HepG2 (cell line): ENCODE results near the gene HDGF. TPM values are rescaled to one million over a fixed set of nuclear protein-coding genes. Genes with fewer than 3 reads are reported as not detected.

Experiments
- ADNP ChIP-seq: sonication (generic); formaldehyde crosslinking; IDR thresholded peaks from 2 replicates; pipeline ENCODE4 v1.4.0; 2020; ENCODE audit warnings: missing genetic modification reagents
- ATRX ChIP-seq: sonication (generic); formaldehyde crosslinking; IDR thresholded peaks from 2 replicates; pipeline ENCODE4 v1.4.0; 2020; ENCODE audit warnings: missing genetic modification reagents, borderline replicate concordance
- BORCS8-MEF2B ChIP-seq: sonication (generic); formaldehyde crosslinking; IDR thresholded peaks from 2 replicates; pipeline ENCODE4 v1.8.0; 2022; ENCODE audit warnings: mild to moderate bottlenecking, missing genetic modification reagents
- GPN1 ChIP-seq: sonication (generic); formaldehyde crosslinking; IDR thresholded peaks from 2 replicates; pipeline ENCODE4 v1.5.1; 2020; ENCODE audit warnings: missing genetic modification reagents, borderline replicate concordance
- HNRNPL ChIP-seq: fragments of 200-400 bp; formaldehyde crosslinking; IDR thresholded peaks from 2 replicates; pipeline ENCODE4 v1.6.1; 2017; ENCODE audit warnings: mild to moderate bottlenecking, low read depth, low read length
- IKZF4 ChIP-seq: sonication (generic); formaldehyde crosslinking; IDR thresholded peaks from 2 replicates; pipeline ENCODE4 v1.5.1; 2020; ENCODE audit warnings: borderline replicate concordance, mild to moderate bottlenecking, low read depth, missing genetic modification reagents; ENCODE audit errors: not compliant biosample characterization
- NFE2L2 ChIP-seq: fragments of 150-350 bp; IDR thresholded peaks from 2 replicates; pipeline ENCODE4 v1.6.1; 2014; ENCODE audit warnings: low read length
- NFYB ChIP-seq: sonication (generic); formaldehyde crosslinking; IDR thresholded peaks from 2 replicates; pipeline ENCODE4 v1.4.0; 2020; ENCODE audit warnings: missing genetic modification reagents
- ZEB1 ChIP-seq: IDR thresholded peaks from 2 replicates; pipeline ENCODE4 v1.6.1; 2012; ENCODE audit warnings: mild to moderate bottlenecking, low read depth, inconsistent platforms; ENCODE audit not compliant: insufficient replicate concordance
- ZIK1 ChIP-seq: sonication (generic); formaldehyde crosslinking; IDR thresholded peaks from 2 replicates; pipeline ENCODE4 v1.5.0; 2020; ENCODE audit warnings: mild to moderate bottlenecking, low read depth, missing genetic modification reagents, borderline replicate concordance
- ZNF256 ChIP-seq: sonication (generic); formaldehyde crosslinking; conservative IDR thresholded peaks from 2 replicates; pipeline ENCODE4 v1.4.0; 2020; ENCODE audit warnings: missing genetic modification reagents
- ZNF33B ChIP-seq: sonication (generic); formaldehyde crosslinking; IDR thresholded peaks from 2 replicates; pipeline ENCODE4 v1.5.1; 2020; ENCODE audit warnings: mild to moderate bottlenecking, missing genetic modification reagents
- ZNF501 ChIP-seq: sonication (generic); formaldehyde crosslinking; IDR thresholded peaks from 2 replicates; pipeline ENCODE4 v1.5.1; 2020; ENCODE audit warnings: mild to moderate bottlenecking, moderate library complexity, missing genetic modification reagents
- ZNF672 ChIP-seq: sonication (generic); formaldehyde crosslinking; IDR thresholded peaks from 2 replicates; pipeline ENCODE4 v1.8.1; 2022; ENCODE audit warnings: missing genetic modification reagents
- ZSCAN29 ChIP-seq: sonication (generic); formaldehyde crosslinking; conservative IDR thresholded peaks from 2 replicates; pipeline ENCODE4 v1.4.0; 2020; ENCODE audit warnings: mild to moderate bottlenecking, missing genetic modification reagents
- polyA plus RNA-seq, 8 experiments: library from polyadenylated mRNA; depleted of rRNA in 3 of 8; stranded (reverse) in 7 of 8; unstranded in 1 of 8; fragments of >200 nt; fragmentation: Illumina TruSeq in 4 of 8; extraction: Trizol in 4 of 8; gene quantifications; 2 replicates each; pipeline versions ENCODE4 v1.2.1 to v1.2.3, GENCODE V29; 2011 to 2016; ENCODE audit warnings: low read depth in 4 of 8, missing spikeins in 1 of 8, mixed read lengths in 1 of 8; ENCODE audit not compliant: insufficient read depth in 1 of 8
- total RNA-seq, 5 experiments: library from RNA; depleted of rRNA; stranded (reverse); fragments of >200 nt; fragmentation: Illumina TruSeq; extraction: Trizol; gene quantifications; 2 replicates each; pipeline ENCODE4 v1.2.3, GENCODE V29; 2016; ENCODE audit warnings: low read depth in 1 of 5
- TF ChIP-seq, protein P1 (sequence below): sonication (generic); formaldehyde crosslinking; IDR thresholded peaks from 2 replicates; pipeline ENCODE4 v1.8.1; 2023; ENCODE audit warnings: missing genetic modification reagents, inconsistent platforms, borderline replicate concordance
- TF ChIP-seq, protein P2 (sequence below): sonication (generic); formaldehyde crosslinking; conservative IDR thresholded peaks from 2 replicates; pipeline ENCODE4 v1.4.0; 2020; ENCODE audit warnings: missing genetic modification reagents
- TF ChIP-seq, protein P3 (sequence below): sonication (generic); formaldehyde crosslinking; IDR thresholded peaks from 2 replicates; pipeline ENCODE4 v1.5.0; 2020; ENCODE audit warnings: mild to moderate bottlenecking, low read depth, missing genetic modification reagents, borderline replicate concordance
- TF ChIP-seq, protein P4 (sequence below): sonication (generic); formaldehyde crosslinking; IDR thresholded peaks from 2 replicates; pipeline ENCODE4 v1.5.1; 2020; ENCODE audit warnings: missing genetic modification reagents, mild to moderate bottlenecking, borderline replicate concordance
- TF ChIP-seq, protein P5 (sequence below): sonication (generic); formaldehyde crosslinking; IDR thresholded peaks from 2 replicates; pipeline ENCODE4 v1.5.0; 2020; ENCODE audit warnings: mild to moderate bottlenecking, missing genetic modification reagents
- TF ChIP-seq, protein P6 (sequence below): sonication (generic); formaldehyde crosslinking; IDR thresholded peaks from 2 replicates; pipeline ENCODE4 v1.5.1; 2020; ENCODE audit warnings: mild to moderate bottlenecking, moderate library complexity, missing genetic modification reagents

Gene HDGF
- total and polyA plus RNA-seq, 2 of the 13 experiments (the other 11 are each of a cell fraction or from before 2014, with no cell fraction given) = 156 to 196 TPM

DNA sequence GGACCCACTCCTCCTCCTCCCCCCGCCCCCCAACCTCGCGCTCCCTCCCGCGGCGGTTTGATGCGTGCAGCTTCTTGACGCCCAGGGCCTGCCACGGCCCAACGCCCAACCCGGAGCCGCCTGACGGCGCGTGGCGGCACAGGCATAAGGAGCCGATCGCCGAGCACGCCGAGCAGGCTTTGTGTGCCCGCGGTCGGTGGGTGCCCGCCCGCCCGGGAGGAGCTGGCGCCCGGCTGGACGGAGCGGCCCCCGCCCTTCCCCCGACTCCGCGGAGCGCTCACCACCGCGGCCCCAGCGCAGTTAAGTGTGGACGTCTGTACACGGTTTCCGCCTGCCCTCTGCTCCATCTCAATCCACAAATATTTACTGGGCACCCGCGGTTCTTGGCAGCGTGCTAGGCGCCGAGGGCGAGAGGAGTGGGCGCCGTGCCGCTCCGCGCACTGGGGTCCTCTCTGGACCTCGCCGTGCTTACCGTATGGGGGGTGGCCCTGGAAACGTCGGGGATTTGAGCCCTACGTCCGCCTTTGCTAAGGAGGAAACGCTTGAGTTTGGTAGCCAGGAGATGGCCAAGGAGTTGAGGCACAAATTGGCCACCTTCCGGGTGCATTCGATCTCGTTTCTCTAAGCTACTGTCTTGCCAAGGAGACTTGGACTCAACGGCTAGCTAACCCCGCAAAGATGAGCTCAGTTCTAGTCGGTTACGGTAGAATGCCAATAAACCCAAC is 444 bp upstream of the HDGF start (continued):
- TF ChIP-seq, protein P1, sequence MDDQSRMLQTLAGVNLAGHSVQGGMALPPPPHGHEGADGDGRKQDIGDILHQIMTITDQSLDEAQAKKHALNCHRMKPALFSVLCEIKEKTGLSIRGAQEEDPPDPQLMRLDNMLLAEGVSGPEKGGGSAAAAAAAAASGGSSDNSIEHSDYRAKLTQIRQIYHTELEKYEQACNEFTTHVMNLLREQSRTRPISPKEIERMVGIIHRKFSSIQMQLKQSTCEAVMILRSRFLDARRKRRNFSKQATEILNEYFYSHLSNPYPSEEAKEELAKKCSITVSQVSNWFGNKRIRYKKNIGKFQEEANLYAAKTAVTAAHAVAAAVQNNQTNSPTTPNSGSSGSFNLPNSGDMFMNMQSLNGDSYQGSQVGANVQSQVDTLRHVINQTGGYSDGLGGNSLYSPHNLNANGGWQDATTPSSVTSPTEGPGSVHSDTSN (CRISPR knock-in tag) = peak; percentile 60; the same call in 1 of the 2 replicates
- TF ChIP-seq ZNF256 (CRISPR knock-in tag) (no peak), NFE2L2 (no peak), IKZF4 (CRISPR knock-in tag) (no peak), BORCS8-MEF2B (CRISPR knock-in tag) (no peak), ATRX (CRISPR knock-in tag) (no peak), HNRNPL (peak; percentile 72; the same call in 1 of the 2 replicates), GPN1 (CRISPR knock-in tag) (no peak), ZNF33B (no peak), ADNP (no peak), ZNF501 (CRISPR knock-in tag) (peak; percentile 83), NFYB (peak; percentile 83), ZSCAN29 (peak; percentile 63; the same call in 1 of the 2 replicates), ZEB1 (peak; percentile 15), ZIK1 (CRISPR knock-in tag) (peak; percentile 84), ZNF672 (CRISPR knock-in tag) (0 out of 2 replicates have a peak, but pooled peaks have one; percentile 45)
- TF ChIP-seq, protein P2, sequence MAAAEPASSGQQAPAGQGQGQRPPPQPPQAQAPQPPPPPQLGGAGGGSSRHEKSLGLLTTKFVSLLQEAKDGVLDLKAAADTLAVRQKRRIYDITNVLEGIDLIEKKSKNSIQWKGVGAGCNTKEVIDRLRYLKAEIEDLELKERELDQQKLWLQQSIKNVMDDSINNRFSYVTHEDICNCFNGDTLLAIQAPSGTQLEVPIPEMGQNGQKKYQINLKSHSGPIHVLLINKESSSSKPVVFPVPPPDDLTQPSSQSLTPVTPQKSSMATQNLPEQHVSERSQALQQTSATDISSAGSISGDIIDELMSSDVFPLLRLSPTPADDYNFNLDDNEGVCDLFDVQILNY (CRISPR knock-in tag) = peak; percentile 87
- TF ChIP-seq, protein P3, sequence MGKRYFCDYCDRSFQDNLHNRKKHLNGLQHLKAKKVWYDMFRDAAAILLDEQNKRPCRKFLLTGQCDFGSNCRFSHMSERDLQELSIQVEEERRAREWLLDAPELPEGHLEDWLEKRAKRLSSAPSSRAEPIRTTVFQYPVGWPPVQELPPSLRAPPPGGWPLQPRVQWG (CRISPR knock-in tag) = no peak
- TF ChIP-seq, protein P4, sequence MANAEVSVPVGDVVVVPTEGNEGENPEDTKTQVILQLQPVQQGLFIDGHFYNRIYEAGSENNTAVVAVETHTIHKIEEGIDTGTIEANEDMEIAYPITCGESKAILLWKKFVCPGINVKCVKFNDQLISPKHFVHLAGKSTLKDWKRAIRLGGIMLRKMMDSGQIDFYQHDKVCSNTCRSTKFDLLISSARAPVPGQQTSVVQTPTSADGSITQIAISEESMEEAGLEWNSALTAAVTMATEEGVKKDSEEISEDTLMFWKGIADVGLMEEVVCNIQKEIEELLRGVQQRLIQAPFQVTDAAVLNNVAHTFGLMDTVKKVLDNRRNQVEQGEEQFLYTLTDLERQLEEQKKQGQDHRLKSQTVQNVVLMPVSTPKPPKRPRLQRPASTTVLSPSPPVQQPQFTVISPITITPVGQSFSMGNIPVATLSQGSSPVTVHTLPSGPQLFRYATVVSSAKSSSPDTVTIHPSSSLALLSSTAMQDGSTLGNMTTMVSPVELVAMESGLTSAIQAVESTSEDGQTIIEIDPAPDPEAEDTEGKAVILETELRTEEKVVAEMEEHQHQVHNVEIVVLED (CRISPR knock-in tag) = peak; percentile 86
- TF ChIP-seq, protein P5, sequence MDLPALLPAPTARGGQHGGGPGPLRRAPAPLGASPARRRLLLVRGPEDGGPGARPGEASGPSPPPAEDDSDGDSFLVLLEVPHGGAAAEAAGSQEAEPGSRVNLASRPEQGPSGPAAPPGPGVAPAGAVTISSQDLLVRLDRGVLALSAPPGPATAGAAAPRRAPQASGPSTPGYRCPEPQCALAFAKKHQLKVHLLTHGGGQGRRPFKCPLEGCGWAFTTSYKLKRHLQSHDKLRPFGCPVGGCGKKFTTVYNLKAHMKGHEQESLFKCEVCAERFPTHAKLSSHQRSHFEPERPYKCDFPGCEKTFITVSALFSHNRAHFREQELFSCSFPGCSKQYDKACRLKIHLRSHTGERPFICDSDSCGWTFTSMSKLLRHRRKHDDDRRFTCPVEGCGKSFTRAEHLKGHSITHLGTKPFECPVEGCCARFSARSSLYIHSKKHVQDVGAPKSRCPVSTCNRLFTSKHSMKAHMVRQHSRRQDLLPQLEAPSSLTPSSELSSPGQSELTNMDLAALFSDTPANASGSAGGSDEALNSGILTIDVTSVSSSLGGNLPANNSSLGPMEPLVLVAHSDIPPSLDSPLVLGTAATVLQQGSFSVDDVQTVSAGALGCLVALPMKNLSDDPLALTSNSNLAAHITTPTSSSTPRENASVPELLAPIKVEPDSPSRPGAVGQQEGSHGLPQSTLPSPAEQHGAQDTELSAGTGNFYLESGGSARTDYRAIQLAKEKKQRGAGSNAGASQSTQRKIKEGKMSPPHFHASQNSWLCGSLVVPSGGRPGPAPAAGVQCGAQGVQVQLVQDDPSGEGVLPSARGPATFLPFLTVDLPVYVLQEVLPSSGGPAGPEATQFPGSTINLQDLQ (CRISPR knock-in tag) = no peak; the same call in 1 of the 2 replicates
- TF ChIP-seq, protein P6, sequence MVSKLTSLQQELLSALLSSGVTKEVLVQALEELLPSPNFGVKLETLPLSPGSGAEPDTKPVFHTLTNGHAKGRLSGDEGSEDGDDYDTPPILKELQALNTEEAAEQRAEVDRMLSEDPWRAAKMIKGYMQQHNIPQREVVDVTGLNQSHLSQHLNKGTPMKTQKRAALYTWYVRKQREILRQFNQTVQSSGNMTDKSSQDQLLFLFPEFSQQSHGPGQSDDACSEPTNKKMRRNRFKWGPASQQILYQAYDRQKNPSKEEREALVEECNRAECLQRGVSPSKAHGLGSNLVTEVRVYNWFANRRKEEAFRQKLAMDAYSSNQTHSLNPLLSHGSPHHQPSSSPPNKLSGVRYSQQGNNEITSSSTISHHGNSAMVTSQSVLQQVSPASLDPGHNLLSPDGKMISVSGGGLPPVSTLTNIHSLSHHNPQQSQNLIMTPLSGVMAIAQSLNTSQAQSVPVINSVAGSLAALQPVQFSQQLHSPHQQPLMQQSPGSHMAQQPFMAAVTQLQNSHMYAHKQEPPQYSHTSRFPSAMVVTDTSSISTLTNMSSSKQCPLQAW (CRISPR knock-in tag) = peak; percentile 86
